Transverse colon (tissue), 4 donors: Measurements from ENCODE around the gene HADH.

Experiments
- EP300 ChIP-seq: sonication (generic); formaldehyde crosslinking; IDR thresholded peaks from one replicate; pipeline ENCODE4 v1.6.1; 2017; ENCODE audit warnings: antibody characterized with exemption, low read depth
- POLR2A ChIP-seq: fragments of 450-650 bp; IDR thresholded peaks from one replicate; pipeline ENCODE4 v1.6.1; 2016; ENCODE audit warnings: antibody characterized with exemption, mild to moderate bottlenecking, moderate library complexity
- POLR2AphosphoS5 ChIP-seq, 3 donors: sonication (generic); formaldehyde crosslinking; IDR thresholded peaks; one replicate each; pipeline ENCODE4 v1.6.1; 2016; ENCODE audit warnings: antibody characterized with exemption in 3 of 3
- TF ChIP-seq, protein P1 (sequence below), 5 experiments: fragments of 200-600 bp in 3 of 5; fragments of 450-650 bp in 2 of 5; sonication (generic) in 3 of 5; IDR thresholded peaks; 1 replicate in 2 of 5; 2 replicates in 3 of 5; pipeline ENCODE4 v1.5.1; 2016 to 2017; ENCODE audit warnings: antibody characterized with exemption in 5 of 5, inconsistent platforms in 3 of 5, mild to moderate bottlenecking in 2 of 5, moderate library complexity in 1 of 5

DNA sequence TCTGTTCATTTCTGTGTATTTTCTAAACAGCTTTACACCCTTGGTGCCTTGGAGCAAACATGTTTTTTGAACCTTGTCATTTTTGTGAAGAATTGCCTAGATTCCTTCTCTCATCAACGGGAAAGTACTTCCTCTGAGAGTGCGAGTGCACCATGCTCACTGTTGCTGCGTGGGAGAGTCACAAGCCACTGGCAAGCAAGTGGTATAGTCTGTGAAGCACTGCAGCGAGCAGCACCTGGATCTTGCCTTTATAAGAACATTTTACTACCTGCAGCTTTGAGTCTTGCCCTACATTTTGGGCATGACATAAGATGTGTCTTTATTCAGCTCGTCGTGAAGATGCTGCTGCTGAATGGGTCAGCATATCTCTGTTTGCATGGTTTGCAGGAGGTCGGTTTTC lies 44.9 kb downstream of the HADH start:
- TF ChIP-seq POLR2A (no peak), EP300 (no peak), POLR2AphosphoS5 (IDR thresholded peaks at IDR 0.05) (no peak)
- TF ChIP-seq, protein P1, sequence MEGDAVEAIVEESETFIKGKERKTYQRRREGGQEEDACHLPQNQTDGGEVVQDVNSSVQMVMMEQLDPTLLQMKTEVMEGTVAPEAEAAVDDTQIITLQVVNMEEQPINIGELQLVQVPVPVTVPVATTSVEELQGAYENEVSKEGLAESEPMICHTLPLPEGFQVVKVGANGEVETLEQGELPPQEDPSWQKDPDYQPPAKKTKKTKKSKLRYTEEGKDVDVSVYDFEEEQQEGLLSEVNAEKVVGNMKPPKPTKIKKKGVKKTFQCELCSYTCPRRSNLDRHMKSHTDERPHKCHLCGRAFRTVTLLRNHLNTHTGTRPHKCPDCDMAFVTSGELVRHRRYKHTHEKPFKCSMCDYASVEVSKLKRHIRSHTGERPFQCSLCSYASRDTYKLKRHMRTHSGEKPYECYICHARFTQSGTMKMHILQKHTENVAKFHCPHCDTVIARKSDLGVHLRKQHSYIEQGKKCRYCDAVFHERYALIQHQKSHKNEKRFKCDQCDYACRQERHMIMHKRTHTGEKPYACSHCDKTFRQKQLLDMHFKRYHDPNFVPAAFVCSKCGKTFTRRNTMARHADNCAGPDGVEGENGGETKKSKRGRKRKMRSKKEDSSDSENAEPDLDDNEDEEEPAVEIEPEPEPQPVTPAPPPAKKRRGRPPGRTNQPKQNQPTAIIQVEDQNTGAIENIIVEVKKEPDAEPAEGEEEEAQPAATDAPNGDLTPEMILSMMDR (IDR thresholded peaks at IDR 0.05), result no peak
